ENCODE data around the gene FOXF1.

FOXF1 gene

DNA sequence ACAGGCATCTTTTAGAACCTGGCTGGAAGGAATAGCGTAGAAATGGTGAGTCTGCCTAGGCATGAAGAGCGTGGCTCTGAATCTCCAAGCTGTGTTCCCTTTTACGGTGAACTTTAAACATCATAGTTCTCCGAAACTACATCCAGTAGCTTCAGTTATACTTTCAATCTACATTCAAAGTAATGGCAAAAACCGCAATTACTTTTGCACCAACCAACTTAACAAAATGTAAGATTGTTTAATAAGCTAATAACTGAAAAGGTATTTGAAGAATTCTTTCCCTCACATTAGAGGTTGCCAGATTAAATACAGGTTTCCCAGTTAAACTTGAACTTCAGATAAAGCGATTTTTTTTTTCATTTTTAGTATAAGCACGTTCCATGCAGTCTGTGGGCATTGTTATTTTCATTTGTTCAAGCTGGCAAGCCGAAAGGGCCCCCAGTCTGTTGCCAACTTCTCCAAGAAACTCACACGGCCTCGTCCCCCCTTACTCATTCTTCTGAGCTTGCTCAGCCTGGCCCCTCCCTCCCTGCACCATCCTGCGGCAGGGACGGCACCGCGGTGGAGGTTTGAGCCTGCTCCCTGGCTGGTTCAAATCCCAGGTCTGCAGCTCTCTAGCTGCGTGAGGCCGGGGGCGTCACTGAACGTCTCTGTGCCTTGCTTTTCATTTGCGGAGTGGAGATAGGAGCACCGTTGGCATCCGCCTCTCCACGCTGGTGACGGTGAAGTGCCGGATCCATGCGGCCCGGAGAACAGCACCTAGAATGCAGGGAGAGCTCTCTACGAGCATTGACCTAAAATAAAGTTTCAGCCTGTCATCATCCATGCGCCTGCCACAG is 48.2 kb downstream of the FOXF1 start:
- no peak for DNase-seq

DNA sequence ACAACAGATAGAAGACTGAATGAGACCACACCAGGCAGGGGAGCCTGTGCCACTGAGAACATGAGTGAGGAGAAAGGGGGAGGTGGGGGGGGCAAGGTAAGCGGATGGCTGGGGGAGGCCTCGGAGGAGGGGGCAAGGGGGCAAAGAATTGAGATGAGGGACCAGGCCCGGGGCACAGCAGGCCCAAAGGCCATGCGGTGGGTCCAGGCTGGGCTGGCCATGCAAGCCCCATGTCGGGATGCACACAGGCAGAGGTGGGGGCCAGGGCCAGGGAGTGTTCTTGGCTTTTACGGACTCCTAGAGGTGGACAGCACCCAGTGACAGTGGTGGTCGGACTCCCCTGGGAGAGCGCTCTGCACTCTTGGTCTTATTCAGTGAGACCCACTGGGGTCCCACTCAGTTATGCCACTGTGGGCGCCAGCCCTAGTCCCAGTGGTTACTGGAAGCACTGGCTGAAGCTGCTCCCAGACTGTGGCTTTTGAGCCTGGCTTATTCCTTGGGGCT is 49.5 kb downstream of the FOXF1 start:
- DNase-seq: no peak

DNA sequence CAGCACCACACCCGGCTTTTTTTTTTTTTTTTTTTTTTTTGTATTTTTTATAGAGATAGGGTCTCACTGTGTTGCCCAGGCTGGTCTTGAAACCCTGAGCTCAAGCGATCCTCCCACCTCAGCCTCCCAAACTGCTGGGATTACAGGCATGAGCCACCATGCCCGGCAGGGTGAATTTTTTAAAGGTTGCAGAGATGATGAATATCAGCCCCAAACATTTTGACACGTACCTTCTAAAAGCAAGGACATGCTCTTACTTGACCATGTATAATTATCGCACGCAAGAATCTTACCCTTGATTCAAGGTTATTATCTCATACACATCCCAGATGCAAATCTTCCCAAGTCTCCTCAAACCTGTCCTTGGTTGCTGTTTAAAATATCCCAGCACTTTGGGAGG is 52.0 kb downstream of the FOXF1 start:
- DNase-seq: no peak

DNA sequence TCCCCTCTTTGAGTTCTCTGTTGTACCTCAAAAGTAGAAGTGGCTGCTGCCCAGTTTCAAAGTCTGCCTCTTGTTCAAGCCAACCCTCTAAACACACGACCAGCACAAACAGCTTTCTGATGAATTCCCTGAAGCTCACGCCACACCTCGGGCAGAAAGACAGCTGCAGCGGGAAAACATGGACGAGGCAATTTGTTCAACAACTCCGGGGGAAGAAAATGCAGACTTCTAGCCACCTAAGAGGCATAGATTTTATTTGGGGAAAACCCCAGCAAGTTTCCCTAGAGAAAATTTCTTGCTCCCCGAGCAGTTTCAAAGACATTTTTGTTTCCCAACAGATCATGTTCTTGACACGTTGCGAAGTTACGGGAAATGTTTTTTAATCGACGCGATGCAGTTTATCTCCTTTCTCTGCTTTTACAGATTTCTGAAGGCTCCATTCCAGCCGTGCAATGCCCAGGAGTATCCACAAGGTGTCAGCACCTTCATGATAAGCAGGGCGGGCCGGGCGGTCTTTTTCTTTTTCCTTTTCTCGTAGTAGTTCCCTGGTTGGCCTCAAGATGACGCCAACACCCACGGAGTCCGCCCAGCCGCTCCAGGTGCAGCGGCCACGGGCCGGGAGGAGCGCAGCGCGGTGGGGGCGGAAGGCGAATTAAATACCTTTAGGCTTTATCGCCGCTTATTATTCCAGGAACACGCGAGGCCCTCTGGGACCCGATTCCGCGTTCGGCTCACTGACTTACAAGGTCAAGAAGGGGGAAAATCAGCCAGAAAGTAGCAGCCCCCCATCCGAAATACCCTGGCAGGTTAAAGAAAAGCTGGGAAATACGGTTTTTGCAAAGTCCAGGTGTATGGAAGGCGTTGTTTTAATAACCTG is 53.4 kb downstream of the FOXF1 start:
- DNase-seq: peak; percentile 90 to 92
